H1 (cell line): ENCODE data around the gene C11orf98. TPM values are rescaled to one million over a fixed set of nuclear protein-coding genes. Genes with fewer than 3 reads are reported as not detected.

Experiments used
- BACH1 ChIP-seq: IDR thresholded peaks from 2 replicates; pipeline ENCODE4 v1.6.1; 2012; ENCODE audit warnings: low read length, improper control_type of control experiment
- CEBPB ChIP-seq: IDR thresholded peaks from 2 replicates; pipeline ENCODE4 v1.6.1; 2012; ENCODE audit warnings: low read depth, low read length
- CTBP2 ChIP-seq: IDR thresholded peaks from 2 replicates; pipeline ENCODE4 v1.7.0; 2011; ENCODE audit warnings: borderline replicate concordance, mild to moderate bottlenecking, moderate library complexity, mixed read lengths, low read length; ENCODE audit not compliant: insufficient read depth, insufficient read length
- NANOG ChIP-seq: IDR thresholded peaks from 2 replicates; pipeline ENCODE4 v1.6.1; 2011; ENCODE audit warnings: low read length, low read depth, mild to moderate bottlenecking, inconsistent platforms; ENCODE audit not compliant: insufficient read depth, poor library complexity, severe bottlenecking
- RXRA ChIP-seq: IDR thresholded peaks from 2 replicates; pipeline ENCODE4 v1.6.1; 2011; ENCODE audit warnings: low read depth, mild to moderate bottlenecking, low read length, moderate library complexity; ENCODE audit not compliant: insufficient read depth
- SAP30 ChIP-seq: fragments of 300-600 bp; sonication (generic); IDR thresholded peaks from 2 replicates; pipeline ENCODE4 v1.7.1; 2012; ENCODE audit warnings: low read length, moderate library complexity, mild to moderate bottlenecking, inconsistent platforms; ENCODE audit not compliant: insufficient read depth, insufficient replicate concordance
- SP4 ChIP-seq: IDR thresholded peaks from 2 replicates; pipeline ENCODE4 v1.6.1; 2012; ENCODE audit warnings: low read length, inconsistent platforms
- SRF ChIP-seq: IDR thresholded peaks from 2 replicates; pipeline ENCODE4 v1.6.1; 2011; ENCODE audit warnings: mild to moderate bottlenecking, low read depth, low read length, moderate library complexity
- SUZ12 ChIP-seq: fragments of 200-600 bp; sonication (generic); IDR thresholded peaks from 2 replicates; pipeline ENCODE4 v1.6.1; 2012; ENCODE audit warnings: mild to moderate bottlenecking, inconsistent platforms, low read length, moderate library complexity, mixed read lengths
- polyA plus RNA-seq, 7 experiments: library from polyadenylated mRNA; depleted of rRNA in 3 of 7; stranded (reverse) in 5 of 7; unstranded in 2 of 7; fragments of >200 nt in 5 of 7; fragments of 200-250 nt in 2 of 7; gene quantifications; 1 replicate in 5 of 7; 2 replicates in 1 of 7; 4 replicates in 1 of 7; pipeline versions ENCODE4 v1.2.1 to v1.2.3, GENCODE V29; 2011 to 2013; ENCODE audit warnings: missing spikeins in 2 of 7, mixed read lengths in 2 of 7
- total RNA-seq: library from RNA; stranded (reverse); fragmentation: NEBNext Ultra II Directional; extraction: Animal tissue kit (Norgen Biotek cat#: 25700); gene quantifications from 2 replicates; pipeline ENCODE4 v1.2.1, GENCODE V29; 2021
- TF ChIP-seq, protein P1 (sequence below): IDR thresholded peaks from 2 replicates; pipeline ENCODE4 v1.6.1; 2012; ENCODE audit warnings: inconsistent platforms

C11orf98 gene
- total and polyA plus RNA-seq, 2 of the 8 experiments (the other 6 are each of a cell fraction or from before 2014, with no cell fraction given) = 68.0 to 171 TPM

DNA sequence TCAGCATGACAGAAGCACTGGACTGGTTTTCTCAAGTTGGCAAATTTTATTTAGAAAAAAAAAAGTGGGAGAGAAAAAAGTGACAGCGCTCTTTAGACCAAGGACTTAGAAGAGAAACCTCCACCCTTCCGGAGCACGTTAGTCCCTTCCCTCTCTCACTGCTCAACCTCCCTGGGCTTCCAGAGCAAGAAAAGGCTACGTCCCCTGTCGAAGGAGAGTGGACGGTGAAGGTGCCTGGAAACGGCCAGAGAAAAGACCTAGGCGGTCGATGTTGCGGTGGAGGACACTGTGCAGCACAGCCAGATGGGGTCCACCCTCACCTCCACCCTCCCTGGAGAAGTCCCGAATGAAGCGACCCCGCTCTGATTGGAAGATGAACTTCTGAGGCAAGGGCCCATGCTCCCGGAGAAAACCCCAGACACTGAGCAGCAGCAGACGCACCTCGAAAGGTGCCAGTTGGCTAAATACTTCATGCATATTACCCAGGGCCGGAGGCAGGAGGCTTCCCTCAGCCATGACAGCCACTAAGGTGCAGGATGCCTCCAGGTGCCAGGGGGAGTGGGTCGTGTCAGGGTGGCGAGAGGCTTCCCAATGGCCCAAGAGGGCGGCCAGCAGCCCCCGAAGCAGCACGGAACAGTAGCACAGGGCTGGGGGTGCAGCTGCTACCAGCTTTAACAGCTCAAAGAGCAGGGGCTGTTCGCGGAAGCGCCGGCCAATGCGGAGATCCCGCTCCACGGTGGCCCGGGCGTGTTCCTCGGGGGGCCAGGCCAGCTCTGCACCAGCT is 18.0 kb downstream of the C11orf98 start (continued):
- TF ChIP-seq RXRA (no peak), CEBPB (no peak), SUZ12 (no peak), CTBP2 (no peak), SAP30 (no peak), BACH1 (no peak), SP4 (no peak), SRF (no peak), NANOG (no peak)
- TF ChIP-seq, protein P1, sequence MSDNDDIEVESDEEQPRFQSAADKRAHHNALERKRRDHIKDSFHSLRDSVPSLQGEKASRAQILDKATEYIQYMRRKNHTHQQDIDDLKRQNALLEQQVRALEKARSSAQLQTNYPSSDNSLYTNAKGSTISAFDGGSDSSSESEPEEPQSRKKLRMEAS = no peak
